Testis (tissue), 2 donors: Measurements from ENCODE around the gene PRKACA.

ENCODE experiments used
- POLR2A ChIP-seq: fragments of 450-650 bp; IDR thresholded peaks from one replicate; pipeline ENCODE4 v1.6.1; 2017; ENCODE audit warnings: antibody characterized with exemption, mild to moderate bottlenecking, moderate library complexity
- TF ChIP-seq, protein P1 (sequence below), 3 experiments: fragments of 450-650 bp in 2 of 3; fragments of 200-600 bp in 1 of 3; sonication (generic) in 1 of 3; IDR thresholded peaks; one replicate each; pipeline ENCODE4 v1.5.1; 2016 to 2019; ENCODE audit warnings: antibody characterized with exemption in 3 of 3, mild to moderate bottlenecking in 2 of 3, moderate library complexity in 1 of 3

DNA sequence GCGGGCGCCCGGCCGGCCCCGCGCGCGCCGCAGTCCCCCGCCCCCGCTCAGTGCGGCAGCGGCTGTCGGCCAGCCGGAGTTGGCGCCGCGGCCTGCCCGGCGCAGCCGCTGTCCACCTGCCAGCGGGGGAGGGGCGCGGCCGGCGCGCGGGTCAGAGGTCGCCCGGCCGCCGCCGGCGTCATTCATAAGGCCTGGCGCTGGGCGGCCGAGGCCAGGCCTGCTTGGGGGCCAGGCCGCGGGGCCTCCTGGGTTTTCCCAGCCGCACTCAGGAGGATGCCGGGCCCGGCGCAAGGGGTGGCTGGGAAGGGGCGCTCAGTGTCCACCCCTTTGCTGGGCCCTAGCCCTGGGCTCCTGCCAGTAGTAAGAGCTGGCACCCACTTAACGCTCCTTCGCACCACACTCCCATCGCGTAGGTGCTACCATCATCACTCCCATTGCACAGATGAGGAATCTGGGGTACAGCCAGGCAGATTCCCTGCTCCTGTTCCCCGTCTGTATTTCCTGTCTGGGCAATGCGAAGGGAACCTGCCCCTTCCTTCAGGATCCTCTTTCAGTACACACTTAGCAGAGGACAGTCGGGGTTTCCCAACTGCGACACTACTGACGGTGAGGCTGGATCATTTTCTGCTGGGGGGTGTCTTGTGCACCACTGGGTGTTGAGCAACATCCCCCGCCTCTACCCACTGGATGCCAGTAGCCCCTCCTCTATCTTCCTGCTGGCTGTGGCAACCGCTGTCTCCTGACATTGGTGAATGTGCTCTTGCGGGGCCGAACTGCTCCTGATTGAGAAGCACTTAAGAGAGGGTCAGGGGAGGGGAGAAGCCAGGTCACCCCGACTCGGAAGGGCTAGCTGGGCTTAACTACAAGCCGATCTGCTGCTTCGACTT, 846 bp upstream of the PRKACA start:
- TF ChIP-seq, protein P1, sequence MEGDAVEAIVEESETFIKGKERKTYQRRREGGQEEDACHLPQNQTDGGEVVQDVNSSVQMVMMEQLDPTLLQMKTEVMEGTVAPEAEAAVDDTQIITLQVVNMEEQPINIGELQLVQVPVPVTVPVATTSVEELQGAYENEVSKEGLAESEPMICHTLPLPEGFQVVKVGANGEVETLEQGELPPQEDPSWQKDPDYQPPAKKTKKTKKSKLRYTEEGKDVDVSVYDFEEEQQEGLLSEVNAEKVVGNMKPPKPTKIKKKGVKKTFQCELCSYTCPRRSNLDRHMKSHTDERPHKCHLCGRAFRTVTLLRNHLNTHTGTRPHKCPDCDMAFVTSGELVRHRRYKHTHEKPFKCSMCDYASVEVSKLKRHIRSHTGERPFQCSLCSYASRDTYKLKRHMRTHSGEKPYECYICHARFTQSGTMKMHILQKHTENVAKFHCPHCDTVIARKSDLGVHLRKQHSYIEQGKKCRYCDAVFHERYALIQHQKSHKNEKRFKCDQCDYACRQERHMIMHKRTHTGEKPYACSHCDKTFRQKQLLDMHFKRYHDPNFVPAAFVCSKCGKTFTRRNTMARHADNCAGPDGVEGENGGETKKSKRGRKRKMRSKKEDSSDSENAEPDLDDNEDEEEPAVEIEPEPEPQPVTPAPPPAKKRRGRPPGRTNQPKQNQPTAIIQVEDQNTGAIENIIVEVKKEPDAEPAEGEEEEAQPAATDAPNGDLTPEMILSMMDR (IDR thresholded peaks at IDR 0.05): no peak
- peak; percentile 7 for TF ChIP-seq POLR2A
